ENCODE measurements around the gene FNBP1. TPM values are rescaled to one million over a fixed set of nuclear protein-coding genes. Genes with fewer than 3 reads are reported as not detected.

Gene FNBP1
- total RNA-seq, 1 experiment from 2014 or later: 43.6 TPM

- TF ChIP-seq STAT6 (CRISPR knock-in tag; conservative IDR thresholded peaks at IDR 0.05; ENCODE audit: low read depth) (no peak), MYBL2 (CRISPR knock-in tag; IDR thresholded peaks at IDR 0.05) (no peak), ATF6 (CRISPR knock-in tag; IDR thresholded peaks at IDR 0.05) (no peak), NR2C2 (CRISPR knock-in tag; IDR thresholded peaks at IDR 0.05) (no peak), KAT7 (CRISPR knock-in tag; IDR thresholded peaks at IDR 0.05; ENCODE audit: borderline replicate concordance) (no peak), ZNF396 (CRISPR knock-in tag; IDR thresholded peaks at IDR 0.05; ENCODE audit: borderline replicate concordance) (no peak), TEAD4 (CRISPR knock-in tag; IDR thresholded peaks at IDR 0.05) (no peak), HMGA2 (CRISPR knock-in tag; IDR thresholded peaks at IDR 0.05) (no peak), ZNF532 (CRISPR knock-in tag; IDR thresholded peaks at IDR 0.05; ENCODE audit: borderline replicate concordance) (no peak)
Measured at GRCh38 chr9:129869585-129870501, 173.1 kb downstream of the FNBP1 start (continued).

GRCh38 chr9:129868872-129869486 lies 174.0 kb downstream of the FNBP1 start:
- Mint-ChIP-seq H3K36me3 (peaks cover 10% of the 10 kb centered on the region), H3K27ac (no peak overlapping the region), H3K4me3 (no peak overlapping the region), H3K27me3 (ENCODE audit: low read depth) (no peaks in the 10 kb centered on the region), H3K9me3 (no peaks in the 10 kb centered on the region), H3K4me1 (no peaks in the 10 kb centered on the region)
- ChIA-PET CTCF (no interaction called here), POLR2A (interaction anchor here (0.6 kb wide), 1 partner anchor 421 kb away, joined by 3 read pairs; no protein-coding TSS in a partner anchor)
- no peak for DNase-seq (ENCODE audit: low spot score)
- TF ChIP-seq SMAD4 (CRISPR knock-in tag; IDR thresholded peaks at IDR 0.05) (no peak), ELF4 (CRISPR knock-in tag; IDR thresholded peaks at IDR 0.05; ENCODE audit: low read depth) (no peak), ERG (CRISPR knock-in tag; IDR thresholded peaks at IDR 0.05) (no peak), ZNF396 (CRISPR knock-in tag; IDR thresholded peaks at IDR 0.05; ENCODE audit: borderline replicate concordance) (no peak), TEAD1 (CRISPR knock-in tag; IDR thresholded peaks at IDR 0.05) (no peak), ZNF512 (CRISPR knock-in tag; IDR thresholded peaks at IDR 0.05; ENCODE audit: borderline replicate concordance) (no peak), USF1 (CRISPR knock-in tag; IDR thresholded peaks at IDR 0.05) (0 out of 2 replicates have a peak, but pooled peaks have one; percentile 31)
- ATAC-seq: no peak
